ENCODE data around the gene TNS3. TPM values are rescaled to one million over a fixed set of nuclear protein-coding genes. Genes with fewer than 3 reads are reported as not detected.

TNS3 gene
- total RNA-seq, 1 donor from 2014 or later, result 89.8 TPM

GRCh38 chr7:47303695-47304453 is 278.0 kb downstream of the TNS3 start:
- intact Hi-C loops (cut with DNase I), result no loop called here
- DNase-seq (ENCODE audit: low spot score in 2 of 2), result no peak

DNA sequence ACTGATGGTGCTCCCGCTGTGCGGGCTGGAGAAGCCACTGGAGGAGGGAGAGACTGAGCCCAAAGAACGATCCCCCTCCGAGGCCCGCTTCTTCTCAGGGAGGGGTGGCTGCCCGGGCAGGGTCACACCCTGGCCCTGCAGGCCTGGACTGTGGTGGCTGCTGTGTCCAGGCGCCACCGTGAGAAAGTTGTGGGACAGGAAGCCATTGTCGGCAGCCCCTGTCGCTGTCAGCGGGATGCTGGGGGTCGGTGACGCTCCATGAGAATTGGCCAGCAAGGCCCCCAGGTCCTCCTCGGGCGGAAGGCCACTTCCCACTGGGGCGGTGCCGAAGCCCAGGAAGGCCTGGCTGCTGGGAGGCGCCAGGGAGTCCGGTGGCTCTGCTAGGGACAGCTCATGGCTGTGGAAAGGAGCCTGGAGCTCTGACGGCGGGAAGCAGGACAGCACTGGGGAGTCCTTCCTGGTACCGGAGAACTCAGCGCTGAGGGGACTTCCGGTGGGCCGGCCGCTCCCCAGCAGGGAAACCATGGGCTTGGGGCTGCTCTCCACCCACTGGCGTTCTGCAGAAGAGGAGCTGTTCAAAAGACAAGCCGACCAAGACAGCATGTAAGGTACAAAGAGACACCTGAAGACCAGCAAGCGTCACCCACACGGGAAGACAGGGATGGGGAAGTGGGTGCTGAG is 278.8 kb downstream of the TNS3 start:
- DNase-seq (ENCODE audit: low spot score in 2 of 2), result no peak
- H3K27ac ChIP-seq, result peak overlapping the region; percentile 39 to 43
- intact Hi-C loops (cut with DNase I), result no loop called here
- H3K4me1 ChIP-seq, result peaks cover 0 to 3% of the 10 kb centered on the region in 2 donors
- H3K9me3 ChIP-seq, result no peaks in the 10 kb centered on the region
- no peaks in the 10 kb centered on the region for H3K27me3 ChIP-seq
- TF ChIP-seq CTCF (IDR thresholded peaks at IDR 0.05), result no peak
- H3K36me3 ChIP-seq, result peaks cover 8 to 58% of the 10 kb centered on the region in 2 donors
- H3K4me3 ChIP-seq, result no peak overlapping the region

More at GRCh38 chr7:47303695-47304453, 278.0 kb downstream of the TNS3 start:
- peaks cover 8 to 53% of the 10 kb centered on the region in 2 donors for H3K36me3 ChIP-seq
- no peaks in the 10 kb centered on the region for H3K27me3 ChIP-seq
- H3K4me1 ChIP-seq, result peaks cover 0 to 3% of the 10 kb centered on the region in 2 donors
- H3K4me3 ChIP-seq, result no peak overlapping the region
- H3K27ac ChIP-seq, result no peak overlapping the region
- no peaks in the 10 kb centered on the region for H3K9me3 ChIP-seq
- no peak for TF ChIP-seq CTCF (IDR thresholded peaks at IDR 0.05)

- intact Hi-C loops (cut with DNase I), result no loop called here
Observed at GRCh38 chr7:47302560-47302959, 279.4 kb downstream of the TNS3 start.

DNA sequence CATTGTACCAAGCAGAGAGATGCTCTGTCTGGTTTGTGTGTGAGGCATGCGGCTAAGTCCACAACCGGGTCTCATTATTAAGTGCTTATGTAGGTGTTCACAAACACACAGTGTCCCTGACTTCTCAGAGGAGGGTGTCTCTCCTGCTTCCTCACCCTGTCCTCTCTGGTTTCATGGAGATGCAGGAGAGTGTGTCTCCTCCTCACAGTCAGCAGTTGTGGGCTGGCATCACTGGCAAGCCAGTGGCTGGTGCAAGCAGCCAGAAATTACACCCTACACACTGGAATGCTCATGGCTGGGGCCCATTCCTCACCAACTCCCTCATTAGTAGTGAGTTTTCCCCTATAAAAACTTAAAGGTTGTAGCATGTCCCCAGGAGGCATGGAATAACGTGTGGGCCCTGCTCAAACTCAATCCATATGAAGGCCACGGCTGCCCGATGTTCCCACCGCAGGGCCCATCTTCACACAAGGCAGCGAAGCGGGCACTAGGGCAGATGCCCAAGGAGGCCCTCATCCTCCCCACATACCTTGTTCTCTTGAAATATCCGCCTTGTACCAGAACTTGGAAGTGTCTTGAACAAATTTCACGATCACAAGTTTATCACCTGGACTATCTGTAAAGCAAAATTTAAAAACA is 280.1 kb downstream of the TNS3 start:
- Histone ChIP-seq H3K4me1 (peaks cover 0 to 3% of the 10 kb centered on the region in 2 donors), H3K36me3 (peaks cover 13 to 61% of the 10 kb centered on the region in 2 donors), H3K9me3 (no peaks in the 10 kb centered on the region), H3K27ac (peak overlapping the region in 1 of 2 donors; percentile 6), H3K27me3 (no peaks in the 10 kb centered on the region), H3K4me3 (no peak overlapping the region)
- no peak for TF ChIP-seq CTCF (IDR thresholded peaks at IDR 0.05)
- DNase-seq (ENCODE audit: low spot score in 2 of 2), result no peak
- intact Hi-C loops (cut with DNase I), result no loop called here

More at GRCh38 chr7:47302560-47302959, 279.4 kb downstream of the TNS3 start:
- no peaks in the 10 kb centered on the region for H3K9me3 ChIP-seq
- H3K36me3 ChIP-seq, result peaks cover 8 to 59% of the 10 kb centered on the region in 2 donors
- DNase-seq (ENCODE audit: low spot score in 2 of 2), result no peak
- no peak overlapping the region for H3K4me3 ChIP-seq
- H3K27ac ChIP-seq, result peak overlapping the region; percentile 39 to 43
- TF ChIP-seq CTCF (IDR thresholded peaks at IDR 0.05), result no peak
- peaks cover 0 to 3% of the 10 kb centered on the region in 2 donors for H3K4me1 ChIP-seq
- H3K27me3 ChIP-seq, result no peaks in the 10 kb centered on the region

- Histone ChIP-seq H3K4me3 (no peak overlapping the region), H3K4me1 (peaks cover 0 to 5% of the 10 kb centered on the region in 2 donors), H3K36me3 (peaks cover 13 to 66% of the 10 kb centered on the region in 2 donors), H3K27ac (no peak overlapping the region), H3K9me3 (no peaks in the 10 kb centered on the region), H3K27me3 (no peaks in the 10 kb centered on the region)
- intact Hi-C loops (cut with DNase I), result no loop called here
- no peak for DNase-seq (ENCODE audit: low spot score in 2 of 2)
- no peak for TF ChIP-seq CTCF (IDR thresholded peaks at IDR 0.05)
Observed at GRCh38 chr7:47301105-47301477, 280.8 kb downstream of the TNS3 start.

All from ascending aorta (tissue), 2 donors.